Thoracic aorta (tissue), 2 donors: ENCODE data around the gene ECI2. TPM values are rescaled to one million over a fixed set of nuclear protein-coding genes. Genes with fewer than 3 reads are reported as not detected.

Experiments used
- ATAC-seq: fragments of 150-250 bp; one replicate; pipeline ENCODE4 v1.8.0; 2017; ENCODE audit warnings: low read depth; ENCODE audit not compliant: insufficient number of reproducible peaks, low FRiP score
- DNase-seq: peaks from one replicate; pipeline ENCODE4 v3.0.0-alpha.2; 2020; ENCODE audit warnings: low spot score
- H3K27ac ChIP-seq, 2 donors: fragments of 200-600 bp; sonication (generic); 1 replicate in 1 of 2; 2 replicates in 1 of 2; pipeline ENCODE4 v1.5.1; 2016; ENCODE audit warnings: mild to moderate bottlenecking in 2 of 2, moderate library complexity in 2 of 2
- H3K27me3 ChIP-seq: fragments of 200-600 bp; sonication (generic); replicated peaks from 2 replicates; pipeline ENCODE4 v1.6.0; 2016; ENCODE audit warnings: mild to moderate bottlenecking; ENCODE audit not compliant: insufficient read depth
- H3K36me3 ChIP-seq: fragments of 200-600 bp; sonication (generic); one replicate; pipeline ENCODE4 v1.5.1; 2016
- H3K4me1 ChIP-seq, 2 donors: fragments of 200-600 bp; sonication (generic); 1 replicate in 1 of 2; 2 replicates in 1 of 2; pipeline versions ENCODE4 v1.5.1 to v1.6.0; 2016; ENCODE audit warnings: low read depth in 2 of 2, mild to moderate bottlenecking in 1 of 2; ENCODE audit not compliant: control insufficient read depth in 1 of 2
- H3K4me3 ChIP-seq: fragments of 200-600 bp; sonication (generic); 2 replicates; pipeline ENCODE4 v1.5.1; 2016; ENCODE audit warnings: mild to moderate bottlenecking
- H3K9me3 ChIP-seq: fragments of 200-600 bp; sonication (generic); 2 replicates; pipeline ENCODE4 v1.5.1; 2016
- total RNA-seq, 2 donors: library from RNA; depleted of rRNA; stranded (reverse); fragments of >200 nt; gene quantifications; one replicate each; pipeline versions ENCODE4 v1.1.0 to v1.2.3, GENCODE V29; 2016
- TF ChIP-seq, protein P1 (sequence below): fragments of 200-600 bp; sonication (generic); IDR thresholded peaks from one replicate; pipeline ENCODE4 v1.5.1; 2019; ENCODE audit warnings: antibody characterized with exemption

ECI2 gene
- total RNA-seq, 2 donors from 2014 or later: 28.9 to 31.0 TPM

DNA sequence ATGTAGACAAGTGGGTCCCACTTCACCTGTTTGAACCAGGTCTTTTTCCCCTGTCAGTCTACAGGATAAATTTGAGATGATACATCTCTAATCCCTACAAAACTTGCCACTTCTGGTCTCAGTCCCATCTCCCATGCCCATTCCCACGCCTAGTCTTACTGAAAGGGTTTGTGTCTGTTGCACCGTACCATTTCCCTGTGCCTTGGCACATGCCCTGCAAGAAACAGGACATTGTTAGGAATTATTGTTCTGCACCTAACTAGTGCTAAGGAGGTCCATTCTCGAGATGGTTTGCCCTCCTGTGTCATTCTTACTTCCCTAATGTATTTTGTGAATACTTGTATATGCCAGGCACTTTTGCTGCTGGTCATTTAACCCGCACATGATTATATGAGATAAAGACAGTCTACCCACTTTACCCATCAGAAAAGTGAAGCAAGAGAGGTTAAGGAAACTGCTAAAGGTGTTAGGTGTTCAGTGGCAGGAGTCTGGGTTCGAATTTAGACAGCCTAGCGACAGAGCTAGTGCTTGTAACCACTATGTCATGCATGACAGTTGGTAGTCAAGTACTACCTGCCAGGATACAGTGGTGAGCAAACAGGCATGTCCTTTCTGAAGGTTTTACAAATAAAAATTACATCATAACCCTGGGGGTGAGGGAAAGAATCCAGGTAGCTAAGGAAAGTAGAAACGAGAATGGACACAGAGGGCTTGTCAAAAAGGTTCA lies 69.2 kb downstream of the ECI2 start:
- TF ChIP-seq, protein P1, sequence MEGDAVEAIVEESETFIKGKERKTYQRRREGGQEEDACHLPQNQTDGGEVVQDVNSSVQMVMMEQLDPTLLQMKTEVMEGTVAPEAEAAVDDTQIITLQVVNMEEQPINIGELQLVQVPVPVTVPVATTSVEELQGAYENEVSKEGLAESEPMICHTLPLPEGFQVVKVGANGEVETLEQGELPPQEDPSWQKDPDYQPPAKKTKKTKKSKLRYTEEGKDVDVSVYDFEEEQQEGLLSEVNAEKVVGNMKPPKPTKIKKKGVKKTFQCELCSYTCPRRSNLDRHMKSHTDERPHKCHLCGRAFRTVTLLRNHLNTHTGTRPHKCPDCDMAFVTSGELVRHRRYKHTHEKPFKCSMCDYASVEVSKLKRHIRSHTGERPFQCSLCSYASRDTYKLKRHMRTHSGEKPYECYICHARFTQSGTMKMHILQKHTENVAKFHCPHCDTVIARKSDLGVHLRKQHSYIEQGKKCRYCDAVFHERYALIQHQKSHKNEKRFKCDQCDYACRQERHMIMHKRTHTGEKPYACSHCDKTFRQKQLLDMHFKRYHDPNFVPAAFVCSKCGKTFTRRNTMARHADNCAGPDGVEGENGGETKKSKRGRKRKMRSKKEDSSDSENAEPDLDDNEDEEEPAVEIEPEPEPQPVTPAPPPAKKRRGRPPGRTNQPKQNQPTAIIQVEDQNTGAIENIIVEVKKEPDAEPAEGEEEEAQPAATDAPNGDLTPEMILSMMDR: no peak
- Histone ChIP-seq H3K4me1 (no peaks in the 10 kb centered on the region), H3K36me3 (peaks cover 18% of the 10 kb centered on the region), H3K27ac (no peak overlapping the region), H3K9me3 (no peaks in the 10 kb centered on the region), H3K4me3 (no peak overlapping the region), H3K27me3 (no peaks in the 10 kb centered on the region)
- DNase-seq (no peak), ATAC-seq (no peak)

Other genes with a start within 250 kb of the ECI2 start
- not detected for gene FAM217A, start 56.4 kb downstream of the ECI2 start, total RNA-seq